GM12801 (cell line): Measurements from ENCODE around the gene PAQR5.

Experiments
- TF ChIP-seq, protein P1 (sequence below): IDR thresholded peaks from one replicate; pipeline ENCODE4 v1.5.1; 2011; ENCODE audit warnings: control low read depth; ENCODE audit not compliant: insufficient read length; ENCODE audit errors: extremely low read depth

PAQR5 gene

GRCh38 chr15:69314736-69315135 is 16.0 kb downstream of the PAQR5 start:
- TF ChIP-seq, protein P1, sequence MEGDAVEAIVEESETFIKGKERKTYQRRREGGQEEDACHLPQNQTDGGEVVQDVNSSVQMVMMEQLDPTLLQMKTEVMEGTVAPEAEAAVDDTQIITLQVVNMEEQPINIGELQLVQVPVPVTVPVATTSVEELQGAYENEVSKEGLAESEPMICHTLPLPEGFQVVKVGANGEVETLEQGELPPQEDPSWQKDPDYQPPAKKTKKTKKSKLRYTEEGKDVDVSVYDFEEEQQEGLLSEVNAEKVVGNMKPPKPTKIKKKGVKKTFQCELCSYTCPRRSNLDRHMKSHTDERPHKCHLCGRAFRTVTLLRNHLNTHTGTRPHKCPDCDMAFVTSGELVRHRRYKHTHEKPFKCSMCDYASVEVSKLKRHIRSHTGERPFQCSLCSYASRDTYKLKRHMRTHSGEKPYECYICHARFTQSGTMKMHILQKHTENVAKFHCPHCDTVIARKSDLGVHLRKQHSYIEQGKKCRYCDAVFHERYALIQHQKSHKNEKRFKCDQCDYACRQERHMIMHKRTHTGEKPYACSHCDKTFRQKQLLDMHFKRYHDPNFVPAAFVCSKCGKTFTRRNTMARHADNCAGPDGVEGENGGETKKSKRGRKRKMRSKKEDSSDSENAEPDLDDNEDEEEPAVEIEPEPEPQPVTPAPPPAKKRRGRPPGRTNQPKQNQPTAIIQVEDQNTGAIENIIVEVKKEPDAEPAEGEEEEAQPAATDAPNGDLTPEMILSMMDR, result no peak

GRCh38 chr15:69315402-69316110 is 16.8 kb downstream of the PAQR5 start:
- TF ChIP-seq, protein P1, result no peak

GRCh38 chr15:69316291-69316690 is 17.6 kb downstream of the PAQR5 start:
- TF ChIP-seq, protein P1, result no peak

GRCh38 chr15:69317392-69317841 is 18.7 kb downstream of the PAQR5 start:
- TF ChIP-seq, protein P1, result no peak

DNA sequence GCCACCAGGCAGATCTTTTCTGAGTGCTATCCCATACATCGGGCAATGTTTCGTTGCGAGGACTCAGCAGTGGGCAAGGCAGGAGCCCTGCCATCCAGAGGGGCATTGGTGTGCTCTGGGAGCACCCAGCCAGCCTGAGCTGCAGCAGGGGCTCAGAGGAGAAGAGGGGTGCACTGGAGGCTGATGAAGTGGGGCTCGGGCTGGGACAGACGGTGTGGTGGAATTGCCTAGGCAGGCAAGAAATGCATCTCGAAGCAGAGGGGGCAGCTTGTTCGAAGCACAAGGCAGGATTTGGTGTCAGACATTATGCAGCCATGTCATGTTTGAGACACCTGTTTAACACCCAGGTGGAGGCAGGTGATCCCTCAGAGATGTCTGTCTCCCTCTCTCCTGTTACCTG is 19.3 kb downstream of the PAQR5 start:
- TF ChIP-seq, protein P1, result no peak

GRCh38 chr15:69319384-69320375 is 21.0 kb downstream of the PAQR5 start:
- TF ChIP-seq, protein P1, result no peak

DNA sequence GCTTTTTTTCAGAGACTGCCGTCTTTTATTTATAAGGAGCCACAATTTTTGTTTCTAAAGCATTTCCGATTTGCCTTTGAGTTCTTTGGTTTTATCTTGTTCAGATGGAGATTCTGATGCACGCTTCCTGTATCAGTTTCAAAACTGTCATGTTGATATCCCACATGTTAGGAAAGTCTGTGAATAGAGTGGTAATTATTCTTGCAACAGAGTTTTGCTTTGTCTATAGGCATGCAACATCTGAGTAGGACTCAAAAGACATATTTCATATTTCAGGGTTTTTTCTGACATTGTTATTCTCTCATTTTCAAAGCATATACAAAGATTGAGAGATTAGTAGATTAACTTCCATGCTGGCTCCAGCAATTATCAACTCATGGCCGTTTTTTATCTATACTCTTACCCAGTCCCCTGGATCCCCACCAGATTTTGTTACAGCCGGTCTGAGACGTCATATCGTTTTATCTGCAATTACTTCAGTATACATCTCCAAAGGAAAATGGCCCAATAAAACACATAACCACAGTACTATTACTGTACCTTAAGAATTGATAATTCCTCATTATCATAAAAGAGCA is 22.4 kb downstream of the PAQR5 start:
- TF ChIP-seq, protein P1, result no peak
